GM12864 (cell line): ENCODE data around the gene PNMA1.
"Not testable (repeated sequence)": the region's sequence is repeated elsewhere in the genome, so short reads cannot be mapped to it uniquely, and the experiment has no call there.

Experiments used
- DNase-seq: peaks from one replicate; pipeline ENCODE4 v3.0.0-alpha.2; 2011; ENCODE audit warnings: low read depth
- H3K4me3 ChIP-seq: 2 replicates; pipeline ENCODE4 v1.5.1; 2011; ENCODE audit warnings: mild to moderate bottlenecking, low read depth, low read length, control low read depth
- CTCF ChIP-seq: IDR thresholded peaks from 2 replicates; pipeline ENCODE4 v1.5.1; 2011; ENCODE audit warnings: low read depth, mild to moderate bottlenecking, moderate library complexity, low read length, control low read depth, inconsistent platforms; ENCODE audit errors: missing control alignments

The PNMA1 gene

GRCh38 chr14:73713206-73713802 is 880 bp downstream of the PNMA1 start:
- peak overlapping the region; percentile 60 for H3K4me3 ChIP-seq
- DNase-seq, result no peak
- TF ChIP-seq CTCF, result no peak

GRCh38 chr14:73712540-73713180 is 1.5 kb downstream of the PNMA1 start:
- peak overlapping the region; percentile 60 for H3K4me3 ChIP-seq
- no peak for TF ChIP-seq CTCF
- no peak for DNase-seq

GRCh38 chr14:73712071-73712506 is 2.1 kb downstream of the PNMA1 start:
- no peak for TF ChIP-seq CTCF
- DNase-seq, result no peak
- H3K4me3 ChIP-seq, result peak overlapping the region; percentile 60

GRCh38 chr14:73710737-73711136 is 3.4 kb downstream of the PNMA1 start:
- H3K4me3 ChIP-seq, result no peak overlapping the region
- DNase-seq, result no peak
- no peak for TF ChIP-seq CTCF

- H3K4me3 ChIP-seq, result no peak overlapping the region
- DNase-seq, result no peak
- no peak for TF ChIP-seq CTCF
Observed at GRCh38 chr14:73709904-73710469, 4.2 kb downstream of the PNMA1 start.

GRCh38 chr14:73708076-73708475 is 6.1 kb downstream of the PNMA1 start:
- H3K4me3 ChIP-seq, DNase-seq: not testable (repeated sequence)

- no peak for DNase-seq
- no peak for TF ChIP-seq CTCF
- no peak overlapping the region for H3K4me3 ChIP-seq
Observed at GRCh38 chr14:73700325-73700724, 13.9 kb downstream of the PNMA1 start.
